22Rv1 (cell line): ENCODE measurements around the gene BHLHE23.

ENCODE experiments used
- CTCF ChIP-seq: fragments of 450-650 bp; IDR thresholded peaks from 2 replicates; pipeline ENCODE4 v1.5.1; 2017; ENCODE audit warnings: mild to moderate bottlenecking
- ZFX ChIP-seq: fragments of 450-650 bp; IDR thresholded peaks from 2 replicates; pipeline ENCODE4 v1.6.1; 2017; ENCODE audit warnings: antibody characterized with exemption, borderline replicate concordance

- TF ChIP-seq CTCF = no peak
- TF ChIP-seq ZFX = no peak
These were observed 39.6 kb downstream of the BHLHE23 start for GRCh38 chr20:62967149-62967501.
